HG03108 (cell line): ENCODE data around the gene RNU1-2.
"Not testable (repeated sequence)": the region's sequence is repeated elsewhere in the genome, so short reads cannot be mapped to it uniquely, and the experiment has no call there.

ENCODE experiments used
- ATAC-seq: cut with Tn5 transposase; IDR thresholded peaks from one replicate; pipeline ENCODE4 v1.9.1; 2021; ENCODE audit warnings: moderate library complexity; ENCODE audit not compliant: unreplicated experiment

The RNU1-2 gene

DNA sequence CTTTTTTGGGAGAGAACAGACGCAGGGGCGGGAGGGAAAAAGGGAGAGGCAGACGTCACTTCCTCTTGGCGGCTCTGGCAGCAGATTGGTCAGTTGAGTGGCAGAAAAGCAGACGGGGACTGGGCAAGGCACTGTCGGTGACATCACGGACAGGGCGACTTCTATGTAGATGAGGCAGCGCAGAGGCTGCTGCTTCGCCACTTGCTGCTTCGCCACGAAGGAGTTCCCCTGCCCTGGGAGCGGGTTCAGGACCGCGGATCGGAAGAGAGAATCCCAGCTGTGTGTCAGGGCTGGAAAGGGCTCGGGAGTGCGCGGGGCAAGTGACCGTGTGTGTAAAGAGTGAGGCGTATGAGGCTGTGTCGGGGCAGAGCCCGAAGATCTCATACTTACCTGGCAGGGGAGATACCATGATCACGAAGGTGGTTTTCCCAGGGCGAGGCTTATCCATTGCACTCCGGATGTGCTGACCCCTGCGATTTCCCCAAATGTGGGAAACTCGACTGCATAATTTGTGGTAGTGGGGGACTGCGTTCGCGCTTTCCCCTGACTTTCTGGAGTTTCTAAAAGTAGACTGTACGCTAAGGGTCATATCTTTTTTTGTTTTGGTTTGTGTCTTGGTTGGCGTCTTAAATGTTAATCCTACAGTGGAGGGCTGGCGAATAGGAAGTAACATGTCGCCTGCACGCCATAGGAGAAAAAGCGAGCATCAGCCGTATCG, at the start of gene RNU1-2:
Gene RNU1-2, plus strand, starts transcription at position 383 of the 718 bp plus-strand sequence.
- peak; percentile 97 for ATAC-seq

GRCh38 chr1:16856201-16856600, 39.6 kb upstream of the RNU1-2 start:
- ATAC-seq: not testable (repeated sequence)

DNA sequence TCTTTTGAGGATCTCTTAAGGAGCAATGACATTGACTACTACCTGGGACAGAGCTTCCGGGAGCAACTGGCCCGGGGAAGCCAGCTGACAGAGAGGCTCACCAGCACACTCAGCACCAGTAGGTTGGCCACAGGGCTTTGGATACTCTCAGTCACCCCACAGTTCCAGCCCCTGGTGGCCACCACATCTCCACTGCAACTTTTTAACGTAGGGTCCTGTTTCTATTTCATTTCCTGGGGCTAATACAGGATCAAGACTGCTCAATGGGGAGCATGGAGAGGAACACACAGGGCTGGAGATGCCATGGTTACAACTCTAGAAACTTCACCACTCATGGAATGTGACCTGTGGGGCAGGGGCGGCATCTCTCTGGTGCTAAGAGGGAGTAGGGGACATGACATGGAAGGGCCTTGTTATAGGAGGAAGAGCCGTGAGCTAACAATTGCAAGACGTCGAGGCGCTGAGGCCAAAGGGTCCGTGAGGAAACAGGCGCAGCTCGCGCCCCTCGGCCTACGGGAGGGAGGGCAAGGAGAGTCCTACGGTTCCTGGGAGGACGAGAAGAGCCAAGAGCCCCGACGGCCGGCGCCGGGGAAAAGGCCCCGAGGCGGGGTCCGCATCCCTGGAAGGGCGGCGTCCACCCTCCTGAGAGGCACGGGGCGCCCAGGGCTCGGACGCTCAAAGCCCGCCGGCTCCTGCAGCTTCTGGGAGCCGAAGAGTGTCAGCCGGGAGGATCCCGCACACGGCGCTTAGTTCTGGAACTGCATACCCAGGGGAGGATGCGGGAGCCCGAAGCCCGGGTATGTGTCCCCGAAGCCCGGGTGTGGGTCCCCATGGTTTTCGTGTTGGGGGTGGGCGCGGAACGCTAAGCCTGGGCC, 36.4 kb upstream of the RNU1-2 start:
- ATAC-seq: not testable (repeated sequence)

DNA sequence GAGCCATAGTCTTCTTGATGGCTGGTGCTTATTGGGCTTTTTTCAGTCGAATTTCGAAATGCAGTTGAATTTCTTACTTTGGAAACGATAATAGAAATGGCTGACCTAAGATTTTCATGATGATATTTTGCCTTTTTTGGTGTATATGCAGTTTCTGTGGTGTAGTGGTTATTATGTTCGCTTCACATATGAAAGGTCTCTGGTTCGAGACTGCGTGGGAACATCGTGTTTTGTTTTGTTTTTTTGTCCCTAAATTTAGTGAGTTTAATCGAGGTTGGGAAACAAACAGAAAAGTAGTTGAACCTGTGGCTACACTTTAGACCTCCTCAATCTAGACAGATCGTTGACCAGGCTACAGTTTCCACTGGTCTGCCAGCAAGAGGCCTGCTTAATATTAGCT, 35.7 kb upstream of the RNU1-2 start:
- not testable (repeated sequence) for ATAC-seq

DNA sequence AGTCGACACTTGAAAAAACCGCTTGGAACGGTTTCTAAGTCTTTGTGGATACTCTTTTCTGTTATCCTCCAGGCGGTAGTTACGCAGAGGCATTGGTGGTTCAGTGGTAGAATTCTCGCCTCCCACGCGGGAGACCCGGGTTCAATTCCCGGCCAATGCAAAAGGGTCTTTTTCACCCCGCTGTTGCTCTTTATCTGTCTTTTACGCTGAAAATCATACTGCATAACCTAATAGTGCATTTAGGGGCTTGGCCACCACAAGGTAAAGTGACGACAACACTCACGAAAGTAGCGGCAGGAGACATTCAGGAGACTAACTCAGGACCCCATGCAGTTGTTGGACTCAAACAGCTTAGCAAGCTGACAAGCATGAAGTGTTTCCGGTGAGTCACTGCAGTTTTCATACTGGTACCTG, 33.9 kb upstream of the RNU1-2 start:
- ATAC-seq: not testable (repeated sequence)

- not testable (repeated sequence) for ATAC-seq
Observed at GRCh38 chr1:16862415-16862814, 33.4 kb upstream of the RNU1-2 start.

DNA sequence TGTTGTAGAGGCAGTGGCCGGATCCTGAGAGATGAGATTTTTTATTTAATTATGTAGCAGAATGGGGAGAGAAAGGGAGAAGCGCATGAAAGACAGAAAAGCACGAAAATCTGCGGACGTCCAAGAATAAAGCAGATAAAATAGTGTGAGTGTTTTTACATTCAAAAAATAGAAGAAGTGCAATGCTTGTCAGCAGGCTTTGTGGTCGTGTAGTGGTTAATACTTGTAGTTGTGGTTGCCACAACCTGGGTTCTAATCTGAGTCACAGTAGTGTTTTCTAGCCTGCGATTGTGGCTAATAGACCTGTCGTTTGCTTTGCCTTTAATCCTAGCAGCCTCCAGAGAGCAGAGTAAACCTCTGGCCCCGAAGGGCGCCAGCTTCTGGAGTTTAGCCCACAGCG, 32.8 kb upstream of the RNU1-2 start:
- peak; percentile 70 for ATAC-seq

GRCh38 chr1:16866926-16867707, 28.7 kb upstream of the RNU1-2 start:
- not testable (repeated sequence) for ATAC-seq

DNA sequence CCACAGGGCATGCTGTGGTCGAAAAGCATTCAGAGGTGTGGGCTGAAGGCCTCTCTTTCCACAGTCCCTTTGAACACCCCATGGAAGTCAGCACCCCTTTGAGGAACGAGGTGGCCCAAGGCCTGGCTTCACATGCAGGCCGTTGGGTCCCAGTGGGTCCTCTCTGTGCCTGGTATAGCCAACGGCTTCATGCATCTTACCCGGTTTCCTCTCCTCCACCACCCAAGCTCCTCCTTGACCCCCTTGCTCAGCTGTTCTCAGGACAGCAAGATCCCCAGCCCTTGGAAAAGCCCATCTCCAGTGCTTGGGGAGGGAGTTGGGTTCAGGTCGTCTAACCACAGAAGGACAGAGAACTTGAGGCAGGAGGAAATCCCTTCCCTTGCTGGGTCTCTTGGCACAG, 27.0 kb upstream of the RNU1-2 start:
- ATAC-seq: not testable (repeated sequence)

DNA sequence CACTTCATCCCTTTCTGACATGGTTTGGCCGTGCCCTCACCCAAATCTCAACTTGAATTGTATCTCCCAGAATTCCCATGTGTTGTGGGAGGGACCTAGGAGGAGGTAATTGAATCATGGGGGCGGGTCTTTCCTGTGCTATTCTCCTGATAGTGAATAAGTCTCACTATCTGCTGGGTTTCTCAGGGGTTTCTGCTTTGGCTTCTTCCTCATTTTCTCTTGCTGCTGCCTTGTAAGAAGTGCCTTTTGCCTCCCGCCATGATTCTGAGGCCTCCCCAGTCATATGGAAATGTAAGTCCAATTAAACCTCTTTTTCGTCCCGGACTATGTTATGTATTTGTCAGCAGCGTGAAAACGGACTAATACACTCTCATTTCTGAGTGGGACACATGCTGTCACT, 25.8 kb upstream of the RNU1-2 start:
- not testable (repeated sequence) for ATAC-seq

DNA sequence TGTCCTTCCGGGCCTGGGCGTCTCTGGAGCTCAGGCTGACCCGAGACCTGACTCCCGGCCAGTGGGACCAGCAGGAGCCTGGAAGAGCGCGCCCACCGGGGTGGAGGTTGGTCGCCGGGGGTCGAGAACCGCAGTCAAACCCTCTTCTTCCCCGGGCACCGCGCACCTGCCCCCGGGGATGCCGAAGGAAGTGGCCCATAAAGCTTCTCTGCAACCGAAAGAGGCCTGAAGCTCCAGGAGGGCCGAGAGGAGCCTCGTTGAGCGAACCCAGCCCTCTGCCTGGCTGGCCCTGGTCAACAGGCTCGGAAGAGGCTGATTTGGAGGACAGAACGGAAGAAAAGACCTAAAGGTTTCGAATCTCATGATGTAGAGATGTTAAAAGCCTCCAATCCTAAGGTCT, 24.6 kb upstream of the RNU1-2 start:
- ATAC-seq: not testable (repeated sequence)

DNA sequence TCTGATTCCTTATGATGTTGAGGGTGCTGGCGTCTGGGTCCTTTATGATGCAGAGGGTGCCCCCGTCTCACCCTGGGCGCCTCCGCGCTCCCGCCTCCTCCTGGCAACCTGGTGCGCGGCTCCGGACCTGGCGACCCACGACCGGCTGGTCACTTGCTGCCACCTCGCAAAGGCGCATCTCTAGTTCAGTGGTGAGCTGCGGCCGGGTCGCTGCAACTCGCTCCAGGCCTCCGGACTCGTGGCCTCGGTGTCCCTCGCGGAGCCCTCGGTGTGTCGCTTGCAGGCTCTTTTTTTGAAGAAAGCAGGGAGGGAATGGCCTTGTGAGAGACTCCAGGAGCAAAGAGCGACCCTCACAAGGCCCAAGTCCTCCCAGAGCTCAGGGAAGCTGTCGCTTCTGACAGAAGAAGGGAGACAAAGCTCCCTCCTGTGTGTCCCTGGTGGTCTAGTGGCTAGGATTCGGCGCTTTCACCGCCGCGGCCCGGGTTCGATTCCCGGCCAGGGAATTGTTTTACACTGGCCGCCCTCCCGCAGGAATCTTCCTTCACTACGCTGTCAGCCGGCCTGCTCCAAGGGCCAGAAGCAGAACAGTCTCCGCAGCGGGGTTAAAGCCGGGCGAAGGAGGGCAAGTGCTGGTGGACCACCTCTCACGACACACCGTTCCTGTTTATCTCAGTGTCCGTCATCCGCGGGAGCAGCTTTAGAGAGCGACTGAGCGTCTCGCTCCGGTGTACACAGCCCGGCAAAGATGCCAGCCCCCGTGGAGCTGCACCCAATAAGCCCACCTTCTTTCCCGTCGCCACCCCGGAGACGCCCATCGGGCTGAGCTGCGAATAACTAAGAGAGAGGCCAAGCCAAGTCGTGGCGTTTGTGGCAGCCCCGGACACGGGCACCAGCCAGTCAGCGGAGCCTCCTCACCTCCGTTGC, 23.4 kb upstream of the RNU1-2 start:
- not testable (repeated sequence) for ATAC-seq

DNA sequence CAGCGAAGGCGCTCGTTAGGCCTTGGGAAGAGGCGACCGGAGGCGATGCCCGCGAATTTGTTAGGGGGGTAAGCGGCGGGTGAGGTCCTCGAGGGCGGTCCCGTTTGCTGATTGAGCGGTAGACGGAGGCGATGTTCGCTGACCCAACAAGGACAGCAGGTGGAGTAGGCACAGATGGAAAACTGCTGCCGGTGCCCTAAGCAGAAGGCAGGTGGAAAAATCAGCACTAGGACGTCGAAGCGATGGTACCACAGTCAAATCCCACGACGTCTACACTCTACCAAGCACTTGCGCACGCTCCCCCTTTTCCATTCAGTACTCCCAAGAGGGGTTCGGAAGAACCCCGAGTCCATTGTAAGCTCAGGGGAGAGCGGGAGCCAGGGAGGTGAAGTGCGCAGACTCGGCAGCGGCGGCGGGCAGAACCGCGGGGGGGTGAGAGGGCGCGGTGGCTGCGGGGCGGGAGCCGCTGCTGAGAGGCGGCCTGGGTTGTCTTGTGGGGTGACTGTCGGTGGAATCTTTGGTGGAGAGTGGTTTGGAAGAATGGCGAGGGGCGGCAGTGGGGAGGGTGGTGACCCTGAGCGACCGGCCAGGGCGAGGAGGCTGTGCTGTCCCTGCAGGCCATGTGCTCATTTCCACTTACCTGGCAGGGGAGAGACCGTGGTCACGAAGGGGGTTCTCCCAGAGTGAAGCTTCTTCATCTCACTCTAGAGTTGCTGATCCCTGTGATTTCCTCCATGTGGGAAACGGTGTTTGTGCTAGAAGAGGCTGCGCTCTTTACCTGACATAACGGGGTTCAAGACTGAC, 22.5 kb upstream of the RNU1-2 start:
- ATAC-seq: not testable (repeated sequence)

DNA sequence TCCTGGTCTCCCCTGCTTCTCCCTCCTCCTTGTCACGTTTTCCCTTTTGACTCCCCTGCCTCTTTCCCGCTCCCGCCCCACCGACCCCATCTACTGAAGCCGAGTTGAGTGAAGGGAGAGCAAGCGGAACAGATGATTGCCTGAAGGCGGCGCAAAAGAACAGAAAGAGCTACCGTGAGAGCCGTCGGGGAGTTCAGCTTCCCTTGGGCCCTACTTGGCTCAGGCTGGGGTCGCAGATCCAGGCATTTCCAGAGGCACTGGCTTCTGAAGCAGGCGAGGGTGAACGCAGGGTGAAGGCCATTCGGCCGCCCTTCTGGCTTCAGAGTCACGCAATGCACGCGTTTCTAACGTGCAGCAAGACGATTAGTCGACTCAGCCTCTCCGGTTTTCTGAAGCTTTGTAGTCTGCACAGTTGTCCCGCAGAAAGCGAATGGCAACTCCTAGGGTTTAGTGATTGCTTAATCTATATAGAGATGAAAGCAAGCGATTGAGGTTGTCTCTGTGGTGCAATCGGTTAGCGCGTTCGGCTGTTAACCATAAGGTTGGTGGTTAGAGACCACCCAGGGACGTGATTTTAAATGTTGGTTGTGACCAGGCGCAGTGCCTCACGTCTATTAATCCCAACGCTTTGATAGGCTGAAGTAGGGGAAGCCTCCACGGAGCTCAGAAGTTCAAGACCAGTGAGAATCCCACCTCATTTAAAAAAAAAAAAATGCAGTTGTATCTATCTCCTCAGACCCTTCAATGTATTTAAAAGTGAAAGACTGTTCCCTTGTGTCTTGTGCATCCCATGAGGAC, 20.6 kb upstream of the RNU1-2 start:
- ATAC-seq: not testable (repeated sequence)

GRCh38 chr1:16881742-16882141, 14.0 kb upstream of the RNU1-2 start:
- not testable (repeated sequence) for ATAC-seq

- ATAC-seq: no peak
Observed at GRCh38 chr1:16882986-16883385, 12.8 kb upstream of the RNU1-2 start.

DNA sequence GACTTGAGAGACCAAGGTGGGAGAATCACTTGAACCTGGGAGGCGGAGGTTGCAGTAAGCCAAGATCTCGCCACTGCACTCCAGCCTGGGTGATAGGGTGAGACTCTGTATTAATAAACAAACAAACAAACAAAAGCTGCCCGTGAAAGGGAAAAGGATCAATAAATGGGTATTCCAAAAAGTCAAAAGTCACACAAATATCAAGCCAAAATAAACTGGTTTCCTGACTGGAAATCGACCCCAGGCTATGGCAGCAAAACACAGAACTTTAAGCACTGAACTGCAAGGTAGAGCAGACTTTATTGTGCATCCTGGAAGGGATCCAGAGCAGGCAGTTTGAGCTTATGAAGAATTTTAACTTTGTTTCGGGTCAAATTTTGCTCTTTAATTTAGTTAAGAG, 11.3 kb upstream of the RNU1-2 start:
- ATAC-seq: not testable (repeated sequence)

- no peak for ATAC-seq
Observed at GRCh38 chr1:16886860-16887605, 8.7 kb upstream of the RNU1-2 start.
